Karpas-422 (cell line): Measurements from ENCODE around the gene MTARC1. TPM values are rescaled to one million over a fixed set of nuclear protein-coding genes. Genes with fewer than 3 reads are reported as not detected.

ENCODE experiments used
- DNase-seq: peaks from one replicate; pipeline ENCODE4 v3.0.0-alpha.2; 2015
- H2AFZ ChIP-seq: fragments of 200-600 bp; sonication (generic); 2 replicates; pipeline ENCODE4 v1.6.1; 2014; ENCODE audit warnings: antibody characterized with exemption, low read length, mixed read lengths
- H3K27ac ChIP-seq: fragments of 200-600 bp; sonication (generic); 2 replicates; pipeline ENCODE4 v1.5.1; 2014; ENCODE audit warnings: mild to moderate bottlenecking, low read length, moderate library complexity
- H3K27me3 ChIP-seq: fragments of 200-600 bp; sonication (generic); 2 replicates; pipeline ENCODE4 v1.6.1; 2014; ENCODE audit warnings: low read length, mixed read lengths
- H3K36me3 ChIP-seq: fragments of 200-600 bp; sonication (generic); 2 replicates; pipeline ENCODE4 v1.6.1; 2014; ENCODE audit warnings: low read length, mixed read lengths; ENCODE audit not compliant: insufficient read depth
- H3K4me1 ChIP-seq: fragments of 200-600 bp; sonication (generic); 2 replicates; pipeline ENCODE4 v1.6.1; 2014; ENCODE audit warnings: mild to moderate bottlenecking, low read length, mixed read lengths
- H3K4me2 ChIP-seq: fragments of 200-600 bp; sonication (generic); 2 replicates; pipeline ENCODE4 v1.6.1; 2014; ENCODE audit warnings: low read length, low read depth, mild to moderate bottlenecking; ENCODE audit not compliant: poor library complexity, severe bottlenecking
- H3K4me3 ChIP-seq: fragments of 200-600 bp; sonication (generic); 2 replicates; pipeline ENCODE4 v1.5.1; 2014; ENCODE audit warnings: mild to moderate bottlenecking, antibody characterized with exemption, low read length, mixed read lengths
- H3K79me2 ChIP-seq: fragments of 200-600 bp; sonication (generic); 2 replicates; pipeline ENCODE4 v1.6.1; 2014; ENCODE audit warnings: mild to moderate bottlenecking, low read length, mixed read lengths
- H3K9ac ChIP-seq: fragments of 200-600 bp; sonication (generic); 2 replicates; pipeline ENCODE4 v1.6.0; 2014; ENCODE audit warnings: low read length
- H3K9me2 ChIP-seq: fragments of 200-600 bp; sonication (generic), shearing (Covaris generic); replicated peaks from 2 replicates; pipeline ENCODE4 v1.6.0; 2014; ENCODE audit warnings: mild to moderate bottlenecking, low read length, moderate library complexity; ENCODE audit not compliant: insufficient read depth
- H3K9me3 ChIP-seq: fragments of 300-700, 200-600 bp; sonication (generic); 2 replicates; pipeline ENCODE4 v1.6.1; 2014; ENCODE audit warnings: low read length, mixed read lengths
- H4K20me1 ChIP-seq: fragments of 200-600 bp; sonication (generic); 2 replicates; pipeline ENCODE4 v1.6.1; 2014; ENCODE audit warnings: mild to moderate bottlenecking, antibody characterized with exemption, low read length, low read depth; ENCODE audit not compliant: insufficient read depth
- total RNA-seq: library from RNA; depleted of rRNA; stranded (reverse); fragments of >200 nt; shearing (Covaris generic); gene quantifications from 2 replicates; pipeline ENCODE4 v1.2.3, GENCODE V29; 2014; ENCODE audit warnings: low replicate concordance

Gene MTARC1
- total RNA-seq, 1 experiment from 2014 or later, result not detected

DNA sequence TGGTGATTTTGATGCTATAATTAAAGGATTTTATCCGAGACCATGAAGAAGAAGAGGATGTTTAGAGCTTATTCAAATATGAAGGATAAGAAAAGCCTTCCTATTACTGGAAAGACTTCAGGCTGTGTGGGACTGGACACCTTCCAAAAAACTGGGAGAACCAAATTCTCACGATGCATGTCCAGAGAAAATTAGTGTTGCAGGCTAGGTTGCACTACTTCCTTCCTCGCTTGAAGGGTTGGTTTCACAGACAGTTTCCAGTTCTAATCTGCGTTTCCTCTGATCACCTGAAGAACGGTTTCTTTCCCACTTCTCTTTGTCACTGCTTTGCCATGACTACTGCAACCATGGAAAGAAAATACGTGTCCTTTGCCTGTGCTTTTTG, 36.6 kb upstream of the MTARC1 start:
- Histone ChIP-seq H3K27me3 (no peaks in the 10 kb centered on the region), H3K9me2 (no peaks in the 10 kb centered on the region), H3K4me2 (no peak overlapping the region), H3K36me3 (no peaks in the 10 kb centered on the region), H3K9ac (no peak overlapping the region), H3K27ac (no peak overlapping the region), H4K20me1 (no peaks in the 10 kb centered on the region), H3K4me1 (no peaks in the 10 kb centered on the region), H3K9me3 (no peaks in the 10 kb centered on the region), H3K4me3 (no peak overlapping the region), H3K79me2 (no peaks in the 10 kb centered on the region), H2AFZ (0 out of 2 replicates have a peak overlapping the region, but pooled peaks have one; percentile 54)
- no peak for DNase-seq

DNA sequence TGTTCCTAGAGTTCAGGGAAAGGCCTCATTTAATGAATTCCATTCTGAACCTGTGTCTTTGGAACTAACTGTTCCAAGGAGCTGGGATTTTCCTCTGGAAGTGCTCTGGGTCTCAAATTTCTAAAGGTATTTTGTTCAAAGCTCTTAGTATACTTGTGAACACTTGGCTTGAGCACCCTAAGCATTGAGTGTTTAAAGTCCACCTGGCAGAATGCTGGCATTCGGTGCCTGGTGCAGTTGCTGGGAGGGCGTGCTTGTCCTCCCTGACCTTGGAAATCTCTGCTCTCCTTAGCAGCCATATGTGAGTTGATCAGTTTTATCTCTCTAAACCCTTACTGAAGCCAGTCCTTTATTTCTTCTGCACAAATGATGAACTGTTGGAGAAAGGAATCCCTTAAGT, 35.6 kb upstream of the MTARC1 start:
- Histone ChIP-seq H2AFZ (no peak overlapping the region), H3K79me2 (no peaks in the 10 kb centered on the region), H3K4me2 (no peak overlapping the region), H3K27me3 (no peaks in the 10 kb centered on the region), H3K36me3 (no peaks in the 10 kb centered on the region), H3K4me1 (no peaks in the 10 kb centered on the region), H3K4me3 (no peak overlapping the region), H4K20me1 (no peaks in the 10 kb centered on the region), H3K9ac (no peak overlapping the region), H3K9me2 (no peaks in the 10 kb centered on the region), H3K27ac (no peak overlapping the region), H3K9me3 (no peaks in the 10 kb centered on the region)
- no peak for DNase-seq

DNA sequence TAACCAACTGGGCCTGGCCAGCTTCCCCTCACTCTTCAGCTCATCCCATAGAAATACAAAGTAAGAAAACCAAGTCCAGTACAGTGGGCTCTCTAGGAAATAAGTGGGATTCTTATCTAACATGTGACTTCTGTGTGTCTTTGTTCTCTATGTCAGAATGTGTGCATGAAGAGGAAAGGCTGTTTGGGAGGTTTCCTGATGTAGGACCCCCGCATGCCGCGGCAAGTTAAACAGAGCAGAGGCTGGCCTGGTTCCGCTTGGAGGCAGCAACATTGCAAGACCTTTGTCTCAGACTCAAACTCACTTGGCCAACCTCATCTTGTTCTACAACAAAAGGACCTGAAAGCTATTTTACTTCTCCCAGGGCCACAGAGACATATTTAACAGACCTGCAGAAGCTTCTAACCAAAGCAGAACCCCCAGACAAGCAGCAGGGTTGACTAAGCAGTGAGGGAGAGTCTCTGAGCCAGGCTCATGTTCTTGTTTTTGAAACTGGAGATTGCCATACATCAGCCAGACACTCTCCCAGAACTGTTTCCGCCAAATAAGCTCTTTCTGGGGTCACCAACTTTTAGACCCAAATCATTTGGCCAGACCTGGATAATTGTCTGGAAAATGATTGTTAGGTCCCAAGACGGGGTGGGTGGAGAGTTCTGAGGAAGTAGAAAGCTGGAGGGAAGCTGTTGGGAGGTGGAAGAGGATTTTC, 32.3 kb upstream of the MTARC1 start:
- no peak for DNase-seq
- Histone ChIP-seq H3K27ac (no peak overlapping the region), H3K4me3 (no peak overlapping the region), H3K4me1 (no peaks in the 10 kb centered on the region), H3K4me2 (no peak overlapping the region), H4K20me1 (no peaks in the 10 kb centered on the region), H3K9ac (no peak overlapping the region), H3K27me3 (no peaks in the 10 kb centered on the region), H3K79me2 (no peaks in the 10 kb centered on the region), H3K36me3 (no peaks in the 10 kb centered on the region), H3K9me3 (no peaks in the 10 kb centered on the region), H3K9me2 (no peaks in the 10 kb centered on the region), H2AFZ (no peak overlapping the region)

DNA sequence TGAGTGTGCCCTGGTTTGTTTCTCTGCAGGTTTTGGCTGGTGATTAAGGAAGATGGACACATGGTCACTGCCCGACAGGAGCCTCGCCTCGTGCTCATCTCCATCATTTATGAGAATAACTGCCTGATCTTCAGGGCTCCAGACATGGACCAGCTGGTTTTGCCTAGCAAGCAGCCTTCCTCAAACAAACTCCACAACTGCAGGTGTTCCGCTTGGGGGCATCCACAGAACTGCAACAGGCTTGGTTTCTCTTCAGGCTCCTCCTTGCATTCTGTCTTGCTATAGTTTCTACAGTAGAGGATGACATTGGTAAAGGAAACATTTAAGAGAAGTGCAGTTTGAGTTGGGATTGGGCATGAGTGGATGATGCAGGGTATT, 31.8 kb upstream of the MTARC1 start:
- H3K9me2 ChIP-seq, result no peaks in the 10 kb centered on the region
- no peaks in the 10 kb centered on the region for H3K27me3 ChIP-seq
- H4K20me1 ChIP-seq, result no peaks in the 10 kb centered on the region
- H3K9ac ChIP-seq, result no peak overlapping the region
- no peak overlapping the region for H3K27ac ChIP-seq
- H3K4me2 ChIP-seq, result no peak overlapping the region
- H3K36me3 ChIP-seq, result no peaks in the 10 kb centered on the region
- H3K79me2 ChIP-seq, result no peaks in the 10 kb centered on the region
- no peak overlapping the region for H2AFZ ChIP-seq
- no peaks in the 10 kb centered on the region for H3K4me1 ChIP-seq
- no peak overlapping the region for H3K4me3 ChIP-seq
- DNase-seq, result no peak
- no peaks in the 10 kb centered on the region for H3K9me3 ChIP-seq

DNA sequence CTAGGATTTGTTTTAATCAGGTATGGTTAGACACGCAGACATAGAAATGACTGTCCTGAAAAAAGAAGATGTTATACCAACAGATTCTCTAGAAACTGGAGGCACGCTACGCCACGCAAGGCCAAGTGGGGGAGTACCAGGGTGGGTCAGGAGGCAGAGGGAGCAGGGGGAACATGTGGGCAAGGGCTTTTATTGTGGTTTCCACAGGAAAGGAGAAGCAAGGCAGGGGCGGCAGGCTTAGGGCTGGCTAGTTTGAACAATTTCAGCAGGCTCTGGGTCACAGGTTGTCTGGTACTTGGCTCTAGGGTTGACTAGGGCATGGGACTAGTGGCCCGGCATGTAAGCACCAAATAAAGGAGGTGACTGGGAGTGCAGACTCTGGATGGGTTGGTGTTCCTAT, 31.4 kb upstream of the MTARC1 start:
- Histone ChIP-seq H3K27ac (no peak overlapping the region), H3K4me3 (no peak overlapping the region), H3K9me2 (no peaks in the 10 kb centered on the region), H3K9ac (no peak overlapping the region), H3K36me3 (no peaks in the 10 kb centered on the region), H2AFZ (no peak overlapping the region), H3K4me1 (no peaks in the 10 kb centered on the region), H4K20me1 (no peaks in the 10 kb centered on the region), H3K27me3 (no peaks in the 10 kb centered on the region), H3K79me2 (no peaks in the 10 kb centered on the region), H3K9me3 (no peaks in the 10 kb centered on the region), H3K4me2 (no peak overlapping the region)
- DNase-seq, result no peak

DNA sequence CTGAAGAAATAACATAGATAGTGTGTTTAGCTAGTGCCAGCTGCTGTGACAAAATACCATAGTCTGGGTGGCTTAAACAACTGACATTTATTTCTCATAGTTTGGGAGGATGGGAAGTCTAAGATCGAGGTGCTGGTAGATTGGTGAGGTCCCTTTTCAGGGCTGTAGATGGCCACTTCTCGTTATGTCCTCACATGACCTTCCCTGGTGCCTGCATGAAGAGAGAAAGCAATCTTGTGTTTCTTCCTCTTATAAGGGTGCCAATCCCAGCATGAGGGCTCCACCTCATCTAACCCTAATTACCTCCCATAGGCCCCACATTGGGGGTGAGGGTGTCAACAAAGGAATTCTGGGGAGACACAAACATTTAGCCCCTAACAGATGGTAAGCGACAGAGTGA, 29.3 kb upstream of the MTARC1 start:
- Histone ChIP-seq H3K27me3 (no peaks in the 10 kb centered on the region), H3K27ac (no peak overlapping the region), H3K4me1 (no peaks in the 10 kb centered on the region), H2AFZ (no peak overlapping the region), H4K20me1 (no peaks in the 10 kb centered on the region), H3K4me3 (no peak overlapping the region), H3K9ac (no peak overlapping the region), H3K9me3 (no peaks in the 10 kb centered on the region), H3K36me3 (no peaks in the 10 kb centered on the region), H3K79me2 (no peaks in the 10 kb centered on the region), H3K4me2 (no peak overlapping the region), H3K9me2 (no peaks in the 10 kb centered on the region)
- no peak for DNase-seq

DNA sequence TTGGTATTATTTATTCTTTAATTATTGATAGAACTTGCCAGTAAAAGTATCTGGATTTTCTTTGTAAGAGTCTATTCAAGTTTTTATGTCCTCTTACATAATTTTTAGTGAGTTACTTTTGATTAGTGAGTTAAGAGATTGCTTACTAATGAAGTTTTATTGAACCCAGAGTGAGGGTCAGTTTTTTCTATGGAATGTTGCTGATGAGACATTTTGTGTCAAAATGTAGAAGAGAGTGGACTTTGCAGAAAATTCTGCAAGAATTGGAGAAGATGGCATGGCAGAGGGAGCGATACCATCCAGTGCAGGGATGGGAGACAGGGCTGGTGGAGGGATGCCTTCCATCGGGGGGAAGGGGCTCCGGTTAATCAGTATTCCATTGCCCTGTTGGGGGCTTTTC, 27.6 kb upstream of the MTARC1 start:
- no peak overlapping the region for H3K4me3 ChIP-seq
- no peak for DNase-seq
- H3K4me1 ChIP-seq, result no peaks in the 10 kb centered on the region
- H3K79me2 ChIP-seq, result no peaks in the 10 kb centered on the region
- H2AFZ ChIP-seq, result no peak overlapping the region
- no peak overlapping the region for H3K4me2 ChIP-seq
- H4K20me1 ChIP-seq, result no peaks in the 10 kb centered on the region
- no peak overlapping the region for H3K9ac ChIP-seq
- H3K36me3 ChIP-seq, result no peaks in the 10 kb centered on the region
- no peaks in the 10 kb centered on the region for H3K9me2 ChIP-seq
- H3K27ac ChIP-seq, result no peak overlapping the region
- no peaks in the 10 kb centered on the region for H3K27me3 ChIP-seq
- H3K9me3 ChIP-seq, result no peaks in the 10 kb centered on the region

DNA sequence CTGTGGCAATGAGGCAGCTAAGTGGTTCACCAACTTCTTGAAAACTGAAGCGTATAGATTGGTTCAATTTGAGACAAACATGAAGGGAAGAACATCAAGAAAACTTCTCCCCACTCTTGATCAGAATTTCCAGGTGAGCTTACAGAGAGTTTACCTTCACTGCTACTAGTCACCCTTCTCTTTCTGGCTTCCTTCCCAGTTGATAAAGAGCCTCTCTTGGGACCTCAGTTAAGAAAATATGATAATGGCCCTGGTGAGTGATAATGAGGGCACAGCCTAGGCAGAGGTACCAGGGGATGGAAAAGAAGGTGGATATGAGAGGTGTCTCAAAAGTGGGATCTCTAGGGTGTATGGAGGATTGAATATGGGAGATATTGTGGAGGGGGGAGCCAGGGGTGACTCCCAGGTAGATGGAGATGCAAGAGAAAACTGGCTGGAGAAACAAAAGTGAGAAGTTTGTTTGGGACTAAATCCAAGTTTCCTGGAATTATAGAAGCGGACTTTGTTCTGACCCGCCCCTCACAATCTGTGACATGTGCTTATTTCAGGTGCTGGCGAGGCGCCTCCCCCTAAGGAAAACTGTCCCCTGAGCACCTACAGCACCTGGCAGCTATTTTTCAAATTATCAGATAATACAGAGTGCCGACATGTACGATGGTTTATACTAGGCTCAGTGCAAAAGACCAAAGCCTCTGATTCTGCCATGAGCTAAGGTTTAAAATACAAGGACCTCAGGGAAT, 24.9 kb upstream of the MTARC1 start:
- Histone ChIP-seq H3K9ac (no peak overlapping the region), H3K27me3 (no peaks in the 10 kb centered on the region), H3K36me3 (no peaks in the 10 kb centered on the region), H3K4me1 (no peaks in the 10 kb centered on the region), H4K20me1 (no peaks in the 10 kb centered on the region), H3K9me3 (no peaks in the 10 kb centered on the region), H3K79me2 (no peaks in the 10 kb centered on the region), H2AFZ (no peak overlapping the region), H3K4me3 (no peak overlapping the region), H3K9me2 (no peaks in the 10 kb centered on the region), H3K4me2 (no peak overlapping the region), H3K27ac (no peak overlapping the region)
- DNase-seq, result no peak
